Measurements from ENCODE around the gene TLE5. TPM values are rescaled to one million over a fixed set of nuclear protein-coding genes. Genes with fewer than 3 reads are reported as not detected.

Gene TLE5
- total and polyA plus RNA-seq, 8 donors: 126 to 688 (median 339) TPM

- Histone ChIP-seq H3K27ac (peak overlapping the region; percentile 79 to 95 (median 94)), H3K4me1 (peaks cover 18 to 34% (median 26%) of the 10 kb centered on the region in 4 donors), H3K36me3 (no peaks in the 10 kb centered on the region), H3K4me3 (peak overlapping the region; percentile 56 to 63 (median 58)), H3K27me3 (no peaks in the 10 kb centered on the region), H3K9me3 (no peaks in the 10 kb centered on the region)
- DNase-seq: peak; percentile 98 to 100
- 0 to 1% (median 1%) methylated on average over 21 to 29 of the region's 29 CpGs for WGBS, 5 donors
- intact Hi-C loops (cut with DNase I; ENCODE audit: low total_unique reads): no loop called here
- TF ChIP-seq CTCF (IDR thresholded peaks at IDR 0.05): peak in 1 of 7 experiments; percentile 17
- no peak for TF ChIP-seq POLR2A (IDR thresholded peaks at IDR 0.05)
- TF ChIP-seq EP300 (IDR thresholded peaks at IDR 0.05): peak; percentile 12
- TF ChIP-seq POLR2AphosphoS5 (IDR thresholded peaks at IDR 0.05): peak in 2 of 3 donors; percentile 16 to 30
These were observed 26.7 kb downstream of the TLE5 start for GRCh38 chr19:3035542-3036118.

- intact Hi-C loops (cut with DNase I; ENCODE audit: low total_unique reads): no loop called here
- no peaks in the 10 kb centered on the region for H3K9me3 ChIP-seq
- peak overlapping the region; percentile 57 to 95 (median 94) for H3K27ac ChIP-seq
- DNase-seq: peak; percentile 51 to 72
- peaks cover 0 to 7% (median 0%) of the 10 kb centered on the region in 3 donors for H3K27me3 ChIP-seq
- 5 to 8% (median 8%) methylated on average over 22 to 28 of the region's 28 CpGs for WGBS, 5 donors
- H3K4me1 ChIP-seq: peaks cover 18 to 38% (median 29%) of the 10 kb centered on the region in 4 donors
- no peaks in the 10 kb centered on the region for H3K36me3 ChIP-seq
- no peak for TF ChIP-seq CTCF (IDR thresholded peaks at IDR 0.05)
- TF ChIP-seq POLR2AphosphoS5 (IDR thresholded peaks at IDR 0.05): no peak
- no peak for TF ChIP-seq EP300 (IDR thresholded peaks at IDR 0.05)
- TF ChIP-seq POLR2A (IDR thresholded peaks at IDR 0.05): no peak
- peak overlapping the region; percentile 56 to 63 (median 58) for H3K4me3 ChIP-seq
These were observed 27.4 kb downstream of the TLE5 start for GRCh38 chr19:3034656-3035541.

GRCh38 chr19:3034406-3034655 lies 28.0 kb downstream of the TLE5 start:
- no peak for TF ChIP-seq POLR2AphosphoS5 (IDR thresholded peaks at IDR 0.05)
- TF ChIP-seq CTCF (IDR thresholded peaks at IDR 0.05): no peak
- no peak for TF ChIP-seq EP300 (IDR thresholded peaks at IDR 0.05)
- no peak for TF ChIP-seq POLR2A (IDR thresholded peaks at IDR 0.05)
- Histone ChIP-seq H3K27ac (peak overlapping the region in 2 of 5 donors; percentile 95), H3K27me3 (peaks cover 0 to 13% (median 0%) of the 10 kb centered on the region in 3 donors), H3K4me1 (peaks cover 23 to 44% (median 34%) of the 10 kb centered on the region in 4 donors), H3K36me3 (no peaks in the 10 kb centered on the region), H3K9me3 (no peaks in the 10 kb centered on the region), H3K4me3 (no peak overlapping the region)
- DNase-seq: peak in 1 of 2 donors; percentile 66
- intact Hi-C loops (cut with DNase I; ENCODE audit: low total_unique reads): no loop called here

GRCh38 chr19:3033595-3034405 lies 28.5 kb downstream of the TLE5 start:
- DNase-seq: no peak
- H3K9me3 ChIP-seq: no peaks in the 10 kb centered on the region
- H3K4me3 ChIP-seq: no peak overlapping the region
- 64 to 79% (median 67%) methylated on average over 11 of the region's 11 CpGs for WGBS, 5 donors
- intact Hi-C loops (cut with DNase I; ENCODE audit: low total_unique reads): no loop called here
- no peak overlapping the region for H3K27ac ChIP-seq
- H3K4me1 ChIP-seq: peaks cover 25 to 46% (median 35%) of the 10 kb centered on the region in 4 donors
- no peaks in the 10 kb centered on the region for H3K36me3 ChIP-seq
- TF ChIP-seq POLR2A (IDR thresholded peaks at IDR 0.05) (no peak), POLR2AphosphoS5 (IDR thresholded peaks at IDR 0.05) (no peak), EP300 (IDR thresholded peaks at IDR 0.05) (no peak), CTCF (IDR thresholded peaks at IDR 0.05) (no peak)
- H3K27me3 ChIP-seq: peaks cover 0 to 15% (median 0%) of the 10 kb centered on the region in 3 donors

Measured in stomach (tissue), 9 donors.